Mucosa of descending colon (tissue), 3 donors: ENCODE results near the gene HPSE2. TPM values are rescaled to one million over a fixed set of nuclear protein-coding genes. Genes with fewer than 3 reads are reported as not detected.
A peak's percentile ranks its signal among the peaks of the same experiment; 100 is the strongest.

ENCODE experiments used
- ATAC-seq: fragments of 200-7000 bp; cut with Tn5 transposase; one replicate; pipeline ENCODE4 v1.9.1; 2020; ENCODE audit warnings: mild to moderate bottlenecking, moderate library complexity
- DNase-seq, 3 donors: peaks; one replicate each; pipeline ENCODE4 v3.0.0-alpha.2; 2020
- H3K36me3 ChIP-seq: fragments of 200-600 bp; one replicate; pipeline ENCODE4 v1.8.0; 2021; ENCODE audit warnings: low read depth, mild to moderate bottlenecking
- H3K4me1 ChIP-seq: fragments of 200-600 bp; one replicate; pipeline ENCODE4 v1.8.0; 2021; ENCODE audit warnings: low read depth, mild to moderate bottlenecking
- H3K4me3 ChIP-seq: fragments of 200-600 bp; one replicate; pipeline ENCODE4 v1.8.0; 2021; ENCODE audit warnings: mild to moderate bottlenecking
- H3K9me3 ChIP-seq: fragments of 200-600 bp; one replicate; pipeline ENCODE4 v1.8.0; 2021; ENCODE audit warnings: mild to moderate bottlenecking
- intact Hi-C, 2 donors: fragments of 100-400 bp; cut with DNase I in 1 of 2; cut with micrococcal nuclease in 1 of 2; formaldehyde crosslinking; loops; one replicate each; pipeline versions ENCODE4 v1.11.0 to v1.11.1; 2022; cut with DNase I, micrococcal nuclease
- total RNA-seq, 3 donors: library from RNA; stranded (reverse); fragmentation: NEBNext Ultra II Directional in 2 of 3; extraction: Animal tissue kit (Norgen Biotek cat#: 25700) in 2 of 3; gene quantifications; one replicate each; pipeline versions ENCODE4 v1.2.1 to v1.2.4, GENCODE V29; 2021 to 2023
- TF ChIP-seq, protein P1 (sequence below): fragments of 200-600 bp; IDR thresholded peaks from one replicate; pipeline ENCODE4 v1.8.0; 2022; ENCODE audit warnings: antibody characterized with exemption, mild to moderate bottlenecking
- donor health status: DM: no; HTN: no; CAD: no; lungs with moderate emphysema.
- donor health status: DM: no; HTN: no; CAD: no.
- donor health status: DM: no; HTN: yes; CAD: no.

HPSE2 gene
- total RNA-seq, 3 donors from 2014 or later: 1.3 to 3.7 (median 2.4) TPM

DNA sequence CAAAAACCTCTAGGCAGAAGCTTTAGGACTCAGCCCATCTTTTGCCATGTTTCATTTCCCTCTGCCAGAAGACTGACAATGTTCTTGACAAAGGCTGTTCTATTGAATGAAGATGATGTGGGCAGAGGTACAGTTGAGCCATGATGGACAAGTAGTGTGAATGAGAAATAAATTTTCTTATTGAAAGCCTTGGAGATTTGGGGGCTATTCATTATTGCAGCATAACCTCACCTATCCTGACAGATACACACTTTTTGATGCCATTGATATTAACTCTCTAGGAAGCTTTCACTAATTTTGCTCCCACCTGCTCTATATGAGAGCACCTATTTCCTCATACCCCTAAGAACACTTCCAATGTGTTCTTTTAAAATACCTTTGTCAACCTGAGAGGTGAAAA lies 752.0 kb downstream of the HPSE2 start:
- DNase-seq (no peak), ATAC-seq (no peak)
- TF ChIP-seq, protein P1, sequence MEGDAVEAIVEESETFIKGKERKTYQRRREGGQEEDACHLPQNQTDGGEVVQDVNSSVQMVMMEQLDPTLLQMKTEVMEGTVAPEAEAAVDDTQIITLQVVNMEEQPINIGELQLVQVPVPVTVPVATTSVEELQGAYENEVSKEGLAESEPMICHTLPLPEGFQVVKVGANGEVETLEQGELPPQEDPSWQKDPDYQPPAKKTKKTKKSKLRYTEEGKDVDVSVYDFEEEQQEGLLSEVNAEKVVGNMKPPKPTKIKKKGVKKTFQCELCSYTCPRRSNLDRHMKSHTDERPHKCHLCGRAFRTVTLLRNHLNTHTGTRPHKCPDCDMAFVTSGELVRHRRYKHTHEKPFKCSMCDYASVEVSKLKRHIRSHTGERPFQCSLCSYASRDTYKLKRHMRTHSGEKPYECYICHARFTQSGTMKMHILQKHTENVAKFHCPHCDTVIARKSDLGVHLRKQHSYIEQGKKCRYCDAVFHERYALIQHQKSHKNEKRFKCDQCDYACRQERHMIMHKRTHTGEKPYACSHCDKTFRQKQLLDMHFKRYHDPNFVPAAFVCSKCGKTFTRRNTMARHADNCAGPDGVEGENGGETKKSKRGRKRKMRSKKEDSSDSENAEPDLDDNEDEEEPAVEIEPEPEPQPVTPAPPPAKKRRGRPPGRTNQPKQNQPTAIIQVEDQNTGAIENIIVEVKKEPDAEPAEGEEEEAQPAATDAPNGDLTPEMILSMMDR: no peak
- Histone ChIP-seq H3K4me1 (no peaks in the 10 kb centered on the region), H3K36me3 (no peaks in the 10 kb centered on the region), H3K9me3 (no peaks in the 10 kb centered on the region), H3K4me3 (no peak overlapping the region)
- intact Hi-C loops: no loop called here

DNA sequence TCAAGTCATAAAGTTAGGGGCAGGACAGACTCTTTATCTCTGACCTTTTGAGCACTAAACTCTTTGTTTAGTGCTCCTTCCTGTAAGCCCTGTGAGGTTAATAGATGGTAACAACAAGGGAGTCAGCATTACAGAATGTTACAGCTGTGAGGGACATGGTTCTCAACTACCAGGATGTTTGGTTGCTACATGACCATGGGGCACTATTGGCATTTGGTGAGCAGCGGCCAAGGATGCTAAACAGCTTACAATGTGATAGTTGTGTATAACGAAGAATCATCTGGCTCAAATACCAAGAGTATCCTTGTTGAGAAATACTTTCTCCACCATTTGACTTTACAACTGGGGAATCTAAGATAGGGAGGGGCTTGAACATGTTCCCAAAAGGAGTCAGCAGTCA lies 753.6 kb downstream of the HPSE2 start:
- ATAC-seq (no peak), DNase-seq (no peak)
- H3K4me1 ChIP-seq: no peaks in the 10 kb centered on the region
- H3K9me3 ChIP-seq: no peaks in the 10 kb centered on the region
- intact Hi-C loops: no loop called here
- H3K4me3 ChIP-seq: no peak overlapping the region
- no peaks in the 10 kb centered on the region for H3K36me3 ChIP-seq
- TF ChIP-seq, protein P1: no peak

DNA sequence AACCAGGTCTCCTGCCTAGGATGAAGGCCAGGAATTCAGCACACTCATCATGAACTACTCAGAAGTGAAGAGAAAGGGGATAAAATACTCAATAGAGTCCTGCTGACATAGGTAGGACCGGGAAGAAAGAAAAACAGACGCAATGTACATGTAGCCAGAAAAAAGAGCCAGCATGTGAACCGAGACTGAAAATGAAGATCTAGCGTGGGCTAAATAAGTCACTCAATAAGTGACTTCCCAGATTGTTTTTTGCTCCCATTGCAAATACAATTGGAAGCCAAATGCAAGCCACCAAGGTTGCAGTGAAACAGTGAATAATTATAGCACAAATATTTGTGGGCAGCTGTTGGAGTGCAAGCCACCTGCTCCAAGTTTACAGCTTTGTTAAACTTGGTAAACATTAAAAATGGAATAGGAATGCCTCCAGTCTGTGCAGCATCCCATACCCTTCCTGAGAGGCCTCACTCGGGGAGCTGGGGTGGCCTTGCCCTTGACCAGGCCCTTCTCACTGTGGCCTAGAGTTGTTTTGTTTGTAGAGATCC lies 754.2 kb downstream of the HPSE2 start:
- Histone ChIP-seq H3K4me1 (no peaks in the 10 kb centered on the region), H3K36me3 (no peaks in the 10 kb centered on the region), H3K4me3 (no peak overlapping the region), H3K9me3 (no peaks in the 10 kb centered on the region)
- intact Hi-C loops: no loop called here
- ATAC-seq (peak; percentile 22), DNase-seq (no peak)
- TF ChIP-seq, protein P1: no peak

DNA sequence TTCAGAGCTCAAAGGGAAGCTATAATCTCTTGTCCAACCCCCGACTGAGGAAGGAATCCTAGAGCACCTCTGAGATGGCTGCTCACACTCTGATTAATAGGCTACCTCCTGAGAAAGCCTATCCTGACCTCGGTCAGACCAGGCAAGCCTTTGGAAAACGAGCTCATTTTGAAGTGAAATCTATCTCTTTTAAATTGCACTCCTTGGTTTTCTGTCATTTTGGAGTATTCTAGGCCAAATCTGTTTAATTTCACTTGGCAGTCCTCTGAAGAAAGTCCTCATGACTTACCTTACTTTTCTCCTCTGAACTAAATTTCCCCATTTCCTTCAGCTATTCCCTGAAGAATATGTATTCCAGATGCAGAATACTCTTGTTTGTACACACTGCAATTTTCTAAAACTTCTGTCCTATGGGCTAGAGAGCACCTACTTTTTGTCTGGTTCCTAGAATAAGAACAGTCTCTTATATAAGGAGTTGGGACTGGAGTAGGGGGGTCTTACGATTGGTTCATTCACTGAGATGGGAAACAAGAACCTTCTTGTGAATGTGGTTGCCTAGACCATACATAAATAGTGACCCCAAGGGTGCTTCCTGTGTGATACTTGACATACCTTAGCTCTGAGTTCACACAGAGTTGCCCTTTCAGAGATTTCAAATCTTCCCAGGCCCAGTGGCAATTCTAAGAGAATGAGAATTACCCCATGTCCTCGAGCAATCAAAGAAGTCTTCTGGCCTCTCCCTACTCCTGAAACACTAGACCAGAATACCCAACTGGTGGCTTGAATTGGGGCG lies 757.0 kb downstream of the HPSE2 start:
- H3K36me3 ChIP-seq: no peaks in the 10 kb centered on the region
- TF ChIP-seq, protein P1: no peak
- no peak overlapping the region for H3K4me3 ChIP-seq
- no peaks in the 10 kb centered on the region for H3K9me3 ChIP-seq
- intact Hi-C loops: no loop called here
- ATAC-seq: no peak
- DNase-seq: no peak
- no peaks in the 10 kb centered on the region for H3K4me1 ChIP-seq

DNA sequence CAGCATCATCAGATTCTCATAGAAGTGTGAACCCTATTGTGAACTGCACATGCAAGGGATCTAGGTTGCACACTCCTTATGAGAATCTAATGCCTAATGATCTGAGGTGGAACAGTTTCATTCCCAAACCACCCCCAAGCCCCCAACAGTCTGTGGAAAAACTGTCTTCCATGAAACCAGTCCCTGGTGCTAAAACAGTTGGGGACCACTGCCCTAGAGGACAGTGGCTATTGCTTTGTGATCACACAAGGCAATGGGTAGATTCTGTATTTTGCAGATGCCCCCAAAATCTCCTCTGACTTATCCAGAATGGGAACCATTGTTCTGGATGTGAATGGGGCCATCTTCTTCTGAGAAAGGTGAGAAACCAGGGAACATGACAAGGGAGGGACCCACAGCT lies 757.8 kb downstream of the HPSE2 start:
- Histone ChIP-seq H3K9me3 (no peaks in the 10 kb centered on the region), H3K36me3 (no peaks in the 10 kb centered on the region), H3K4me1 (no peaks in the 10 kb centered on the region), H3K4me3 (no peak overlapping the region)
- intact Hi-C loops: no loop called here
- no peak for DNase-seq
- TF ChIP-seq, protein P1: no peak
- no peak for ATAC-seq
